Measurements from ENCODE around the gene TRPV3.
"Not testable (repeated sequence)": the region's sequence is repeated elsewhere in the genome, so short reads cannot be mapped to it uniquely, and the experiment has no call there.

The TRPV3 gene

DNA sequence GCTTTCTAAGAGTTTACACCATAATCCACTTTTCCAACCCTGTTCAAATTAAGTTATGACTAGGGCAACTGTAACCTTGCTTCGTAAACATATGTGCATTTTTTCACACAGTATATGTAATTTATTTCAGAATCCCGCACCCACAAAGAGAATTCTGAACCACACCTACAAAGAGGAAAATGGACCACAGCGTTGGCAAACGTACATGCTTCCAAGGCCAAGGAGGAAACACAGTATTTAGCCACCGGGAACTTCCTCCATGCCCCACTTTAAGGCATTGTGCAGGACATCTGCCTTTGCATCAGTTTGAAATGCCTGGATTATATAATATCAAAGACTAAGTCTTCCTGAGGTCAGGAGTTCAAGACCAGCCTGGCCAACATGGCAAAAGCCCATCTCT lies 88.1 kb downstream of the TRPV3 start:
- DNase-seq: no peak

DNA sequence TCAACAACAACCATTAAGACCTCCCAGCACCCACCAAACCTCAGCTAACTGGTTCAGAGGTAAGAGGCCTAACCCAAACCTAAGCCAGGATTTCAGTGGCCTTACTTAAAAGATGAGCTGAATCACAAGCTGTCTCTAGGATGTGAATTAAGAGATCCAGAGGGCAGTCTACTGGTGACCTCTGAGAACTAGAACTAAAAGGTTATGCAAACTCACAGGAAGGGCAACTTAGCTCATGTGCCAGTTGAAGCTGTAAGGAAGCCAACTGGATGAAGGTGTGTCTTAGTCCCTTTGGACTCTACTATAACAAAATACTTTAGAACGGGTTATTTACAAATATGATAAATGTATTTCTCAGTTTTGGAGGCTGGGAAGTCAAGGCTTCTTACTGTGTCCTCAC lies 91.3 kb downstream of the TRPV3 start:
- DNase-seq: not testable (repeated sequence)
